NCI-H226 (cell line): ENCODE measurements around the gene GSTT2B.
A peak's percentile ranks its signal among the peaks of the same experiment; 100 is the strongest.
"Not testable (repeated sequence)": the region's sequence is repeated elsewhere in the genome, so short reads cannot be mapped to it uniquely, and the experiment has no call there.

Experiments used
- DNase-seq: peaks from one replicate; pipeline ENCODE4 v3.0.0-alpha.2; 2015

The GSTT2B gene

GRCh38 chr22:23980567-23980966, 19.6 kb upstream of the GSTT2B start:
- DNase-seq: not testable (repeated sequence)

- DNase-seq: not testable (repeated sequence)
These were observed 18.7 kb upstream of the GSTT2B start, which contains the start of gene GSTT2 for GRCh38 chr22:23979557-23980240. TSS of gene GSTT2 (plus strand) at chr22:23980134.

- DNase-seq: not testable (repeated sequence)
These were observed 16.3 kb upstream of the GSTT2B start for GRCh38 chr22:23977304-23977703.

- not testable (repeated sequence) for DNase-seq
These were observed 13.9 kb upstream of the GSTT2B start for GRCh38 chr22:23974836-23975352.

GRCh38 chr22:23974345-23974744, 13.3 kb upstream of the GSTT2B start, which contains the start of gene DDT:
TSS of gene DDT (minus strand) at chr22:23974441. CDS start at chr22:23974414, 27 bp downstream.
- DNase-seq: not testable (repeated sequence)

GRCh38 chr22:23971927-23972326, 10.9 kb upstream of the GSTT2B start:
- not testable (repeated sequence) for DNase-seq

- no peak for DNase-seq
These were observed 10.0 kb upstream of the GSTT2B start for GRCh38 chr22:23970816-23971486.

GRCh38 chr22:23970201-23970641, 9.2 kb upstream of the GSTT2B start:
- no peak for DNase-seq

GRCh38 chr22:23969071-23969470, 8.1 kb upstream of the GSTT2B start:
- no peak for DNase-seq

GRCh38 chr22:23966568-23966967, 5.6 kb upstream of the GSTT2B start, which contains the start of gene DDTL:
TSS of gene DDTL (plus strand) at chr22:23966888. CDS start at chr22:23966915, 27 bp downstream.
- DNase-seq: not testable (repeated sequence)

- DNase-seq: not testable (repeated sequence)
These were observed 5.1 kb upstream of the GSTT2B start for GRCh38 chr22:23966094-23966493.

GRCh38 chr22:23956301-23956900, 4.6 kb downstream of the GSTT2B start:
- peak; percentile 1 for DNase-seq

GRCh38 chr22:23955886-23956285, 5.1 kb downstream of the GSTT2B start:
- not testable (repeated sequence) for DNase-seq

GRCh38 chr22:23954991-23955305, 6.0 kb downstream of the GSTT2B start:
- not testable (repeated sequence) for DNase-seq

GRCh38 chr22:23954193-23954990, 6.6 kb downstream of the GSTT2B start:
- DNase-seq: not testable (repeated sequence)

- DNase-seq: not testable (repeated sequence)
These were observed 7.5 kb downstream of the GSTT2B start for GRCh38 chr22:23953485-23953884.

- not testable (repeated sequence) for DNase-seq
These were observed 8.1 kb downstream of the GSTT2B start for GRCh38 chr22:23952794-23953405.

- DNase-seq: not testable (repeated sequence)
These were observed 9.6 kb downstream of the GSTT2B start for GRCh38 chr22:23951383-23951782.

- DNase-seq: not testable (repeated sequence)
These were observed 11.2 kb downstream of the GSTT2B start for GRCh38 chr22:23949764-23950163.

- not testable (repeated sequence) for DNase-seq
These were observed 13.6 kb downstream of the GSTT2B start for GRCh38 chr22:23947391-23947790.

GRCh38 chr22:23940166-23940565, 20.8 kb downstream of the GSTT2B start:
- not testable (repeated sequence) for DNase-seq

- no peak for DNase-seq
These were observed 22.0 kb downstream of the GSTT2B start for GRCh38 chr22:23939017-23939357.
